Memory B cell (primary cell): ENCODE data around the gene EXOSC2.

ENCODE experiments used
- ATAC-seq: fragments of 150-1000 bp; cut with Tn5 transposase; 2 replicates; pipeline ENCODE4 v1.10.0; 2021; ENCODE audit warnings: low read depth, mild to moderate bottlenecking, moderate library complexity
- DNase-seq, 2 donors: peaks; one replicate each; pipeline ENCODE4 v3.0.0; 2022; ENCODE audit warnings: low spot score in 2 of 2
- H3K27ac Mint-ChIP-seq: one replicate; pipeline ENCODE4 v1.8.0; 2022; ENCODE audit warnings: mild to moderate bottlenecking, moderate library complexity, mixed read lengths
- H3K27me3 Mint-ChIP-seq: one replicate; pipeline ENCODE4 v1.8.0; 2022; ENCODE audit warnings: mixed read lengths
- H3K36me3 Mint-ChIP-seq: one replicate; pipeline ENCODE4 v1.8.0; 2022; ENCODE audit warnings: mild to moderate bottlenecking, mixed read lengths
- H3K4me1 Mint-ChIP-seq: one replicate; pipeline ENCODE4 v1.8.0; 2022; ENCODE audit warnings: mixed read lengths
- H3K4me3 Mint-ChIP-seq: one replicate; pipeline ENCODE4 v1.8.0; 2022; ENCODE audit warnings: mild to moderate bottlenecking, moderate library complexity, mixed read lengths
- H3K9me3 Mint-ChIP-seq: one replicate; pipeline ENCODE4 v1.8.0; 2022; ENCODE audit warnings: mixed read lengths

EXOSC2 gene

GRCh38 chr9:130696139-130696650 is 2.6 kb downstream of the EXOSC2 start:
- H3K4me3 Mint-ChIP-seq: no peak overlapping the region
- ATAC-seq (no peak), DNase-seq (no peak)
- peaks cover 24% of the 10 kb centered on the region for H3K4me1 Mint-ChIP-seq
- H3K27ac Mint-ChIP-seq: no peak overlapping the region
- peaks cover 21% of the 10 kb centered on the region for H3K36me3 Mint-ChIP-seq
- H3K9me3 Mint-ChIP-seq: no peaks in the 10 kb centered on the region
- H3K27me3 Mint-ChIP-seq: no peaks in the 10 kb centered on the region

- Mint-ChIP-seq H3K4me3 (no peak overlapping the region), H3K4me1 (peaks cover 24% of the 10 kb centered on the region), H3K9me3 (no peaks in the 10 kb centered on the region), H3K36me3 (peaks cover 22% of the 10 kb centered on the region), H3K27ac (no peak overlapping the region), H3K27me3 (no peaks in the 10 kb centered on the region)
- DNase-seq (no peak), ATAC-seq (no peak)
These were observed 3.4 kb downstream of the EXOSC2 start for GRCh38 chr9:130696996-130697395.

- Mint-ChIP-seq H3K27ac (no peak overlapping the region), H3K4me1 (peaks cover 24% of the 10 kb centered on the region), H3K27me3 (no peaks in the 10 kb centered on the region), H3K9me3 (no peaks in the 10 kb centered on the region), H3K36me3 (peaks cover 30% of the 10 kb centered on the region), H3K4me3 (no peak overlapping the region)
- ATAC-seq: no peak
- no peak for DNase-seq
These were observed 4.9 kb downstream of the EXOSC2 start for GRCh38 chr9:130698514-130698913.

GRCh38 chr9:130699047-130699446 is 5.5 kb downstream of the EXOSC2 start:
- H3K4me3 Mint-ChIP-seq: no peak overlapping the region
- no peaks in the 10 kb centered on the region for H3K27me3 Mint-ChIP-seq
- ATAC-seq (no peak), DNase-seq (no peak)
- no peaks in the 10 kb centered on the region for H3K9me3 Mint-ChIP-seq
- H3K36me3 Mint-ChIP-seq: peaks cover 35% of the 10 kb centered on the region
- no peak overlapping the region for H3K27ac Mint-ChIP-seq
- H3K4me1 Mint-ChIP-seq: peaks cover 24% of the 10 kb centered on the region

- ATAC-seq (peak; percentile 82), DNase-seq (peak; percentile 56 to 76)
- no peaks in the 10 kb centered on the region for H3K9me3 Mint-ChIP-seq
- H3K36me3 Mint-ChIP-seq: peaks cover 33% of the 10 kb centered on the region
- no peak overlapping the region for H3K4me3 Mint-ChIP-seq
- peaks cover 11% of the 10 kb centered on the region for H3K4me1 Mint-ChIP-seq
- H3K27ac Mint-ChIP-seq: no peak overlapping the region
- no peaks in the 10 kb centered on the region for H3K27me3 Mint-ChIP-seq
These were observed 7.8 kb downstream of the EXOSC2 start for GRCh38 chr9:130701059-130702022.

GRCh38 chr9:130703501-130703900 is 9.9 kb downstream of the EXOSC2 start:
- H3K9me3 Mint-ChIP-seq: no peaks in the 10 kb centered on the region

GRCh38 chr9:130707225-130707976 is 13.8 kb downstream of the EXOSC2 start:
- DNase-seq (peak; percentile 52 to 58), ATAC-seq (peak; percentile 21)
- Mint-ChIP-seq H3K4me1 (no peaks in the 10 kb centered on the region), H3K4me3 (no peak overlapping the region), H3K9me3 (no peaks in the 10 kb centered on the region), H3K27ac (no peak overlapping the region), H3K36me3 (peaks cover 16% of the 10 kb centered on the region), H3K27me3 (no peaks in the 10 kb centered on the region)

More at GRCh38 chr9:130703501-130703900, 9.9 kb downstream of the EXOSC2 start:
- H3K27me3 Mint-ChIP-seq: no peaks in the 10 kb centered on the region
- H3K27ac Mint-ChIP-seq: no peak overlapping the region
- no peak for ATAC-seq
- no peak for DNase-seq
- H3K36me3 Mint-ChIP-seq: peaks cover 23% of the 10 kb centered on the region
- no peak overlapping the region for H3K4me3 Mint-ChIP-seq
- peaks cover 4% of the 10 kb centered on the region for H3K4me1 Mint-ChIP-seq

- DNase-seq: no peak
- H3K27me3 Mint-ChIP-seq: no peaks in the 10 kb centered on the region
- H3K27ac Mint-ChIP-seq: no peak overlapping the region
- no peaks in the 10 kb centered on the region for H3K9me3 Mint-ChIP-seq
- ATAC-seq: no peak
- H3K36me3 Mint-ChIP-seq: no peaks in the 10 kb centered on the region
- no peak overlapping the region for H3K4me3 Mint-ChIP-seq
- peaks cover 17% of the 10 kb centered on the region for H3K4me1 Mint-ChIP-seq
These were observed 17.3 kb downstream of the EXOSC2 start for GRCh38 chr9:130710822-130711352.

GRCh38 chr9:130711469-130711868 is 17.9 kb downstream of the EXOSC2 start:
- Mint-ChIP-seq H3K27me3 (no peaks in the 10 kb centered on the region), H3K36me3 (no peaks in the 10 kb centered on the region), H3K4me1 (peaks cover 17% of the 10 kb centered on the region), H3K27ac (no peak overlapping the region), H3K9me3 (no peaks in the 10 kb centered on the region), H3K4me3 (peak overlapping the region; percentile 28)
- no peak for ATAC-seq
- no peak for DNase-seq

GRCh38 chr9:130712564-130713285 is 19.1 kb downstream of the EXOSC2 start:
- Mint-ChIP-seq H3K9me3 (no peaks in the 10 kb centered on the region), H3K36me3 (no peaks in the 10 kb centered on the region), H3K4me1 (peaks cover 17% of the 10 kb centered on the region), H3K27ac (peak overlapping the region; percentile 92), H3K4me3 (peak overlapping the region; percentile 97), H3K27me3 (no peaks in the 10 kb centered on the region)
- ATAC-seq: peak; percentile 95
- peak; percentile 92 to 95 for DNase-seq

- ATAC-seq (peak; percentile 1), DNase-seq (no peak)
- peak overlapping the region; percentile 92 for H3K27ac Mint-ChIP-seq
These were observed 19.8 kb downstream of the EXOSC2 start for GRCh38 chr9:130713286-130713960.

GRCh38 chr9:130714586-130715110 is 21.1 kb downstream of the EXOSC2 start:
- no peak overlapping the region for H3K27ac Mint-ChIP-seq
- no peaks in the 10 kb centered on the region for H3K36me3 Mint-ChIP-seq
- H3K27me3 Mint-ChIP-seq: no peaks in the 10 kb centered on the region
- H3K4me3 Mint-ChIP-seq: peak overlapping the region; percentile 97
- DNase-seq (no peak), ATAC-seq (no peak)
- H3K4me1 Mint-ChIP-seq: peaks cover 21% of the 10 kb centered on the region
- no peaks in the 10 kb centered on the region for H3K9me3 Mint-ChIP-seq

More at GRCh38 chr9:130713286-130713960, 19.8 kb downstream of the EXOSC2 start:
- no peaks in the 10 kb centered on the region for H3K36me3 Mint-ChIP-seq
- peaks cover 17% of the 10 kb centered on the region for H3K4me1 Mint-ChIP-seq
- H3K27me3 Mint-ChIP-seq: no peaks in the 10 kb centered on the region
- peak overlapping the region; percentile 97 for H3K4me3 Mint-ChIP-seq
- H3K9me3 Mint-ChIP-seq: no peaks in the 10 kb centered on the region

- Mint-ChIP-seq H3K36me3 (peaks cover 2% of the 10 kb centered on the region), H3K4me3 (peak overlapping the region; percentile 97)
These were observed 21.7 kb downstream of the EXOSC2 start for GRCh38 chr9:130715270-130715669.

More at GRCh38 chr9:130715270-130715669, 21.7 kb downstream of the EXOSC2 start:
- no peak for ATAC-seq
- Mint-ChIP-seq H3K27ac (no peak overlapping the region), H3K27me3 (no peaks in the 10 kb centered on the region), H3K9me3 (no peaks in the 10 kb centered on the region), H3K4me1 (peaks cover 25% of the 10 kb centered on the region)
- DNase-seq: no peak
